ENCODE data around the gene KCNH6. TPM values are rescaled to one million over a fixed set of nuclear protein-coding genes. Genes with fewer than 3 reads are reported as not detected.

The KCNH6 gene
- total RNA-seq, 2 experiments from 2014 or later: not detected

DNA sequence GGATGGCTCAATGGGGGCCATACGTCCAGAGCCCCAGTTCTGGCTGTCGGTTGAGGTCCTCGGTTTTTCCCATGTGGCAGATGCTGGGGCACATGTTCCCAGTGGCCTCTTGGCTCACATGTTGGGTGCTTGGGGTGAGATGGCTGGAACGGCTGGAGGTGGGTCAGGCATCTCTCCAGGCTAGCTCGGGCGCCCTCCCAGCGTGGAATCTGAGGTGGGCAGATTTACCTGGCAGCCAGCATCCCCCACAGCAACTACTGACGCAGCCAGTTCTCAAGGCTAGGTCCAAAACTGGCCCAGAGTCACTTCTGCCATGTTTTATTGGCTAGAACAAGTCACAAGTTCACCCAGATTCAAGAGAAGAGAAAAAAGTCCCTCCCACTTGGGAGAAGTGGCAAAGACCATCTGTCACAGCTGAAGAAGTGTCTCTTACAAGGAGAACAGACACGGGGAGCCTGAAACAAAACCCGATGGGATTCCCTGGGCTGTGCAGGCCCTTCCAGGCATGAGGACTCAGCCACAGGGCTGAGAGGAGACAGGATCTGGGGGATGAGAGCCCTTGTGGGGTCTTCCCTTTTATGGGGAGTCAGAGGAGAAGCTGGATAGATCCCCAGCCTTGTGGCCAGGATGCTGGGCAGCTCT, 31.1 kb upstream of the KCNH6 start:
- H3K27me3 Mint-ChIP-seq: peaks cover 3% of the 10 kb centered on the region
- ATAC-seq (ENCODE audit: low read depth) (no peak), DNase-seq (no peak)
- no peak overlapping the region for H3K27ac Mint-ChIP-seq
- no peaks in the 10 kb centered on the region for H3K4me1 Mint-ChIP-seq
- no peaks in the 10 kb centered on the region for H3K9me3 Mint-ChIP-seq
- H3K36me3 Mint-ChIP-seq: no peaks in the 10 kb centered on the region
- POLR2A ChIA-PET: no interaction called here
- H3K4me3 Mint-ChIP-seq: no peak overlapping the region

DNA sequence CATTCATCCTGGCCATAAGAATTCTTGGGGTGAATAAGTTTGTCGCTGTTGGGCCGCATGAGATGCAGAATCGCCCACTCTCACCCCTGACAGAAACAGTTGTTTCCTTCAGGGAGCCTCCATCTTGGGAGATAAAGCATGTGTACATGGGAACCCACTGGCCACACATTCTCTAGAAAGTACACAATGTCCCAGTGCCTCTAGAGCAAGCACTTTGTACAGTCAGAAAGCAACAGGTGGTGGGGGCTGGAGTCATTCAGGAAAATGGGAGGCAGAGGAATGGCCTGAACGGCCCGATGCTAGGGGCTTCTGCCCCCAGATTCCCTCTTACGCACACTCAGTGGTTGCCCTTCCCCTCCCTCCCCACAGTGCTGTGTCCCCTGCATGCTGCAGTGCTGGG, 30.2 kb upstream of the KCNH6 start:
- H3K36me3 Mint-ChIP-seq: no peaks in the 10 kb centered on the region

DNA sequence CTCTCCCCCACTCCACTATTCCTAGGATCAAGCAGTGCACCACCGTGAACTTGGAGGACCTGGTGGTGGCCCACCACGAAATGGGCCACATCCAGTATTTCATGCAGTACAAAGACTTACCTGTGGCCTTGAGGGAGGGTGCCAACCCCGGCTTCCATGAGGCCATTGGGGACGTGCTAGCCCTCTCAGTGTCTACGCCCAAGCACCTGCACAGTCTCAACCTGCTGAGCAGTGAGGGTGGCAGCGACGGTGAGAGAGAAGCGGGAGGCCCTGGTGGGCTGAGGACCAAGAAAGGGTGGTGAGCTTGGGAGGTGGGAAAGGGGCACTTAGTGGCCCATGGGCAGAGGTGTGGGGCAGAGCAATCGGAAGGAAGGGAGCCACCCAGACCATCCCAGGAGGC, 29.7 kb upstream of the KCNH6 start:
- ATAC-seq (ENCODE audit: low read depth) (no peak), DNase-seq (no peak)
- POLR2A ChIA-PET: no interaction called here
- peaks cover 3% of the 10 kb centered on the region for H3K27me3 Mint-ChIP-seq
- no peak overlapping the region for H3K27ac Mint-ChIP-seq
- no peaks in the 10 kb centered on the region for H3K36me3 Mint-ChIP-seq
- H3K4me3 Mint-ChIP-seq: no peak overlapping the region
- H3K9me3 Mint-ChIP-seq: no peaks in the 10 kb centered on the region
- H3K4me1 Mint-ChIP-seq: no peaks in the 10 kb centered on the region

More for the DNA sequence above, 30.2 kb upstream of the KCNH6 start:
- H3K4me1 Mint-ChIP-seq: no peaks in the 10 kb centered on the region
- peaks cover 3% of the 10 kb centered on the region for H3K27me3 Mint-ChIP-seq
- DNase-seq: no peak
- H3K27ac Mint-ChIP-seq: no peak overlapping the region
- H3K9me3 Mint-ChIP-seq: no peaks in the 10 kb centered on the region
- ATAC-seq (ENCODE audit: low read depth): no peak
- POLR2A ChIA-PET: no interaction called here
- H3K4me3 Mint-ChIP-seq: no peak overlapping the region

DNA sequence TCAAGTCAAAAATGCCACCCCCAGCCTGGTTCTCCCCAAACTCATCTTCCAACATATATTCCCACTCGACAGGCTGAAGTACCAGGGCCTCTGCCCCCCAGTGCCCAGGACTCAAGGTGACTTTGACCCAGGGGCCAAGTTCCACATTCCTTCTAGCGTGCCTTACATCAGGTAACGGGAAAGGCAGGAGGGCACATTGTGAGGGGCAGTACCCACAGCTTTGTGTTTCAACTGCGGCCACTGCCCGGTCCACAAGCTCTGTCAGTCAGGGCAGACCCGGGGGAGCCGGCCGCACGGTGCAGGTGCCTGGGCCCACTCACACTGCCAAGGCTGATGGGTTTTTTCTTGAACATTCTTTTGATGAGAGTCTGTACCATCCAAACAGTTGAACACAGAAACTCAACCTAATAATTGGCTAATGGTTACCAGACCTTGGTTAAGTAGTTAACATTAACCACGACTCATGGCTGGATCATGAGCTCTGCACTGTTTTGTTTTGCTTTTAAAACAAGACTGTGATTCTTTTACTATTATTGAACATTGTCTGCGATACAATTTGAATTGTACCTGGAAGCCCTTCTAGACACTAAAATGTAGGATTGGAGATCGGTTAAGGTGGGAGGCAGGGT, 28.7 kb upstream of the KCNH6 start:
- H3K27ac Mint-ChIP-seq: no peak overlapping the region
- no peaks in the 10 kb centered on the region for H3K4me1 Mint-ChIP-seq
- no peak for ATAC-seq (ENCODE audit: low read depth)
- H3K9me3 Mint-ChIP-seq: no peaks in the 10 kb centered on the region
- H3K27me3 Mint-ChIP-seq: peaks cover 5% of the 10 kb centered on the region
- POLR2A ChIA-PET: no interaction called here
- H3K4me3 Mint-ChIP-seq: no peak overlapping the region
- H3K36me3 Mint-ChIP-seq: no peaks in the 10 kb centered on the region
- no peak for DNase-seq

DNA sequence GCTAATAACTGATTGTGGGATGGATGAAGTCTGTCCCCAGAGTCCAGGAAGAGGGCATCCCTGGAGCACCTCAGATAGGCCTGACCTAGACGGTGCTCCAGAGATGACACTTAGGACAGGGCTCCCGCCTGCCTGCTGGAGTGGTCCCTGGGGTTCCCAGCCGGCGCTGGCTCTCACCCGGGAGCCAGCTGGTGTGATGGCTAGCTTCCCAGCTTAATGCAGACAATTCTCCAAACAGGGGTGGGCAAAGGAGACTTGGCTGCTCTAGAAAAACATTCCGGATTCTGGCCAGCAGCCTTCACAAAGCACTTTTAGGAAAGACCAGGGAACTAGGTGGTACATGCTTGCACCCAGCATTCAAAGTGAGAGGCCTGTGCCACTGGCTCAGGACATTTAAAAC, 27.7 kb upstream of the KCNH6 start:
- Mint-ChIP-seq H3K4me1 (no peaks in the 10 kb centered on the region), H3K36me3 (no peaks in the 10 kb centered on the region), H3K27ac (no peak overlapping the region), H3K9me3 (no peaks in the 10 kb centered on the region), H3K27me3 (peaks cover 5% of the 10 kb centered on the region), H3K4me3 (no peak overlapping the region)
- DNase-seq (no peak), ATAC-seq (ENCODE audit: low read depth) (no peak)
- POLR2A ChIA-PET: no interaction called here

DNA sequence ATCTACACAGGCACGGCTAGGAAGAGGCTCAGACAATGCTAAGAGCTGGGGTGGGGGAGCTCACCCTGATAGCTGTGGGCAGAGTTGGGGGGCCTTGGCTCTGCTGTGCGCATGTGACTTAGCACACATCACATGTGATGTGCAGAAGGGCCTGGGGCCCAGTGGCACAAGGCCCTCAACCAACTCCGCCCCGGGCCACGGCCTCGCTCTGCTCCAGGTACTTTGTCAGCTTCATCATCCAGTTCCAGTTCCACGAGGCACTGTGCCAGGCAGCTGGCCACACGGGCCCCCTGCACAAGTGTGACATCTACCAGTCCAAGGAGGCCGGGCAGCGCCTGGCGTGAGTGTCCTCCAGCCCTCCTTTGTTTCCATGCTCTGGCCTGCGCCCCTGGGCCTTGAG, 27.0 kb upstream of the KCNH6 start:
- Mint-ChIP-seq H3K9me3 (no peaks in the 10 kb centered on the region), H3K4me1 (no peaks in the 10 kb centered on the region), H3K27ac (no peak overlapping the region), H3K27me3 (peaks cover 5% of the 10 kb centered on the region), H3K36me3 (no peaks in the 10 kb centered on the region), H3K4me3 (no peak overlapping the region)
- no peak for DNase-seq
- POLR2A ChIA-PET: no interaction called here
- ATAC-seq (ENCODE audit: low read depth): no peak

DNA sequence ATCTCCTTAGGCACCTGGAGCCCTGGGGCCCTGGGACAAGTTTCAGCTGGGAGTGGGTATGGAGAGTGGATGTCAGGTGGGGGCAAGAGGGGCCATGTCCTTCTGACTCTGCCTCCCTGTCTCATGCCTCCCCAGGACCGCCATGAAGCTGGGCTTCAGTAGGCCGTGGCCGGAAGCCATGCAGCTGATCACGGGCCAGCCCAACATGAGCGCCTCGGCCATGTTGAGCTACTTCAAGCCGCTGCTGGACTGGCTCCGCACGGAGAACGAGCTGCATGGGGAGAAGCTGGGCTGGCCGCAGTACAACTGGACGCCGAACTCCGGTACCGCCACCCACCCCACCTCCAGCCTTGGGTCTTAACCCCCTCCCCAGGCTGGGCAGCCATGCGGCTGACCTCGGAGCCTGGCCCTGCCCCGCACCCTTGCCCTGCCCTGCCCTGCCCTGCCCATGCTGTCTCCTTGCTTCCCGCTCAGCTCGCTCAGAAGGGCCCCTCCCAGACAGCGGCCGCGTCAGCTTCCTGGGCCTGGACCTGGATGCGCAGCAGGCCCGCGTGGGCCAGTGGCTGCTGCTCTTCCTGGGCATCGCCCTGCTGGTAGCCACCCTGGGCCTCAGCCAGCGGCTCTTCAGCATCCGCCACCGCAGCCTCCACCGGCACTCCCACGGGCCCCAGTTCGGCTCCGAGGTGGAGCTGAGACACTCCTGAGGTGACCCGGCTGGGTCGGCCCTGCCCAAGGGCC, 26.3 kb upstream of the KCNH6 start:
- Mint-ChIP-seq H3K9me3 (no peaks in the 10 kb centered on the region), H3K27ac (no peak overlapping the region), H3K4me3 (no peak overlapping the region), H3K27me3 (peaks cover 10% of the 10 kb centered on the region), H3K4me1 (no peaks in the 10 kb centered on the region), H3K36me3 (no peaks in the 10 kb centered on the region)
- POLR2A ChIA-PET: no interaction called here
- DNase-seq (no peak), ATAC-seq (ENCODE audit: low read depth) (no peak)

DNA sequence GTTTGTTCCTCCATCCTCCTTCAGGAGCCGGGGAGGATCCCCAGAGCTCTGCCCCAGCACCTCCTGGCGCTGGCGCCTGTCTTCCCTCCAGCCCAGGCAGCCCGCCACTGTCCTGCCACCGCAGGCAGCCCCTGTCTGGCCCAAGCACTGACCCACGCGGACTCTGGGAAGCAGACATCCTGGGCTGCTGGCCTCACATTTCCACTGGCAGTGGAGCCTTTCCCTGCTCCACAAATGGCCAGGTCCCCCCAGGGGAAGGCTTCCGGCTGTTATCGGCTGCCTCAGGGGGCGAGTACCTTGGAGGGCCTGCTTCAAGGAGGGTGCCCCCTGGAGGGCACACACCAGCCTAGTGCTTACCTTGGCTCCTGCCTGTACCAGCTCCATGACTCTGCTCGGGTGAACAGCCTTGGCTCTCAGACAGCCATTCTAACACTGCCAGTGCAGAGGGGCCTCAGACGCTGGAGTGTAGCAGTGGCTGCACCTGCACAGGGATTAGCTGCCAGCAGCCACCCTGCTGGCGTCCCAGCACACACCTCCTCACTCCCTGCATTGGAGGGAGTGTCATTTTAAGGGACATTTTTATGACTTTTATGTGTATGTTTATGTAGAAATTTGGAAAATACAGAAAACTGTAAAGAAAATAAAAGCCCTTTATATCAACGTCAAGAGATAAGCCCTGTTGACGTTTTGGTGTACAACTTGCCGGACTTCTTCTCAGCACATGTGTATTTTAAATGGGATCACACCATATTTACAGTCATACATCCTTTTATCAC, 25.3 kb upstream of the KCNH6 start:
- H3K4me1 Mint-ChIP-seq: no peaks in the 10 kb centered on the region
- DNase-seq (no peak), ATAC-seq (ENCODE audit: low read depth) (no peak)
- H3K9me3 Mint-ChIP-seq: no peaks in the 10 kb centered on the region
- no peak overlapping the region for H3K4me3 Mint-ChIP-seq
- H3K27me3 Mint-ChIP-seq: peaks cover 7% of the 10 kb centered on the region
- no peaks in the 10 kb centered on the region for H3K36me3 Mint-ChIP-seq
- no peak overlapping the region for H3K27ac Mint-ChIP-seq
- POLR2A ChIA-PET: no interaction called here

DNA sequence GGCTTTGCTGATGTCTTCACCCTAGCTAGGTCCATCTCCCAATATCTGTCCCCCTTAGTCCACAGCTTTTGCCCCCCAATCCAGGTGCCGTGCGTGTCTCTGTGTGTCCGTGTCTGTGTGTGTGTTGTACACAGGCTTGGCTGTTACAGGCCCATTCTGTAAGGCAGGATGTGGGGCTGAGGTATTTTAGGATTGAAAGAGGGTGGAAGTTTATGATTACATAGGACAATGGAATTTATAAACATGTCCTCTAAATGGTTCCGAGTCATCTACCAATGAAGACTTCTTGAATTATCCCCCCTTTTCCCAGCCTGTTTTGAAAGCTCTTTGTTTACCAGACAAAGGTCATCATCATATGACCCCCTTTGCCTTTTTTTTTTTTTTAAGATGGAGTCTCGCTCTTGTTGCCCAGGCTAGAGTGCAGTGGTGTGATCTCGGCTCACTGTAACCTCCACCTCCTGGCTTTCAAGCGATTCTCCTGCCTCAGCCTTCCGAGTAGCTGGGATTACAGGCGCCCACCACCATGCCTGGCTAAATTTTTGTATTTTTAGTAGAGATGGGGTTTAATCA, 24.4 kb upstream of the KCNH6 start:
- H3K9me3 Mint-ChIP-seq: no peaks in the 10 kb centered on the region
- ATAC-seq (ENCODE audit: low read depth): no peak
- no peaks in the 10 kb centered on the region for H3K36me3 Mint-ChIP-seq
- H3K4me3 Mint-ChIP-seq: no peak overlapping the region
- POLR2A ChIA-PET: no interaction called here
- DNase-seq: no peak
- H3K27me3 Mint-ChIP-seq: peaks cover 12% of the 10 kb centered on the region
- H3K27ac Mint-ChIP-seq: no peak overlapping the region
- no peaks in the 10 kb centered on the region for H3K4me1 Mint-ChIP-seq

DNA sequence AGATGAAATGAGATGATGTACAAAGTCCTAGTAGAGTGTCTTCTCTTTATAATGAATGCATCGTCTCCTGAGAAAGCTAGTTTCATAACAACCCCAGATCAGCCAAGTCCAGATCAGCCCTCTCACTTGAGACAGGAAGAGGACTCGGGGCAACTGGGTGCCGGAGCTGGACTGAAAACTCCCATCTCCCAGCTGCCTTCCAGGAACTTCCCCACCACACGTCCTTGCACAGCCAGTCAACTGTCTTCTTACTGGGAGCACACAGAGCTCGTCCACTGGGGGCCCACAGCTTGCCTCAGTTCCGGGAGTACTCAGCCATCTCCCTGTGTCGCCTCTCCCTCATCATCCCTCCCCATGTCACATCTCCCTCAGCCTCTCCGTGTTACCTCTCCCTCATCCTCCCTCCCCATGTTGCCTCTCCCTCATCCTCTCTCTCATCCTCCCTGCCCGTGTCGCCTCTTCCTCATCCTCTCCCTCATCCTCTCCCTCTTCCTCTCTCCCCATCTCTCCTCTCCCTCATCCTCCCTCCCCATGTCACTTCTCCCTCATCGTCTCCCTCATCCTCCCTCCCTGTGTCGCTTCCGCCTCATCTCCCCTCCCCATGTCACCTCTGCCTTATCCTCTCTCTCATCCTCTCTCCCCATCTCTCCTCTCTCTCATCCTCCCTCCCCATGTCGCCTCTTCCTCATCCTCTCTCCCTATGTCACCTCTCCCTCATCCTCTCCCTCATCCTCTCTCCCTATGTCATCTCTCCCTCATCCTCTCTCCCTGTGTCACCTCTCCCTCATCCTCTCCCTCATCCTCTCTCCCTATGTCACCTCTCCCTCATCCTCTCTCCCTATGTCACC, 22.4 kb upstream of the KCNH6 start:
- H3K27ac Mint-ChIP-seq: no peak overlapping the region
- no peak for ATAC-seq (ENCODE audit: low read depth)
- DNase-seq: no peak
- H3K4me3 Mint-ChIP-seq: no peak overlapping the region
- POLR2A ChIA-PET: no interaction called here
- no peaks in the 10 kb centered on the region for H3K4me1 Mint-ChIP-seq
- peaks cover 4% of the 10 kb centered on the region for H3K9me3 Mint-ChIP-seq
- peaks cover 24% of the 10 kb centered on the region for H3K27me3 Mint-ChIP-seq
- no peaks in the 10 kb centered on the region for H3K36me3 Mint-ChIP-seq

DNA sequence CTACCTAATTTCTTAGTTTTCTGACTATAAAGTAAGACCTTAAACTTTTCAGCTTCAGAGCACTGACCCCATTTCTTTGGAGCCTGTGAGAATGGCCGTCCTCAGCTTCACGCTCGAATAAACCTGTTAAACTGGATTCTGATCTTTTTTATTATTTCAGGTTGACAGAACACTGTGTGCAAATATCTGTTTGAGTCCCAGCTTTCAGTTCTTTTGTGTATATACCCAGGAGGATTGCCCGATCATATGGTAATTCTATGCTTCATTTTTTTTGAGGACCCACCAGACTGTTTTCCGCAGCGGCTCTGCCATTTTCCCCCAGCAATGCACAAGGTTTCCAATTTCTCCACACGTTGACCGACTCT, 19.8 kb upstream of the KCNH6 start:
- DNase-seq (no peak), ATAC-seq (ENCODE audit: low read depth) (no peak)
- H3K4me1 Mint-ChIP-seq: no peaks in the 10 kb centered on the region
- POLR2A ChIA-PET: no interaction called here
- H3K4me3 Mint-ChIP-seq: no peak overlapping the region
- peaks cover 4% of the 10 kb centered on the region for H3K9me3 Mint-ChIP-seq
- peaks cover 26% of the 10 kb centered on the region for H3K27me3 Mint-ChIP-seq
- no peak overlapping the region for H3K27ac Mint-ChIP-seq
- H3K36me3 Mint-ChIP-seq: no peaks in the 10 kb centered on the region

DNA sequence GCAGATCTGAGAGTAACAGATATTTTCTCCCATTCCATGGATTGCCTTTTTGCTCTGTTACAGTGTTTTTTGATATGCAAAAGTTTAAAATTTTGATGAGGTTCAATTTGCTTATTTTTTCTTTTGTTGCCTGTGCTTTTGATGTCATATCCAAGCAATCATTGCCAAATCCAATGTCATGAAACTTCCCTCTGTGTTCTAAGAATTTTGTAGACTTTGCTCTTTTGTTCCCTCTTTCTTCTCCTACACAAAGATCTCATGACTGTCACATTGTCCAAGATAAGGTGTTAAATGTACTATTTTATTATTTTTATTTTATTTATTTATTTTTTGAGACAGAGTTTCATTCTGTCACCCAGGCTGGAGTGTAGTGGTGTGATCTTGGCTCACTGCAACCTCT, 18.9 kb upstream of the KCNH6 start:
- no peaks in the 10 kb centered on the region for H3K36me3 Mint-ChIP-seq
- H3K4me1 Mint-ChIP-seq: no peaks in the 10 kb centered on the region
- ATAC-seq (ENCODE audit: low read depth) (no peak), DNase-seq (no peak)
- peaks cover 4% of the 10 kb centered on the region for H3K9me3 Mint-ChIP-seq
- no peak overlapping the region for H3K27ac Mint-ChIP-seq
- H3K4me3 Mint-ChIP-seq: no peak overlapping the region
- H3K27me3 Mint-ChIP-seq: peaks cover 25% of the 10 kb centered on the region
- POLR2A ChIA-PET: no interaction called here

DNA sequence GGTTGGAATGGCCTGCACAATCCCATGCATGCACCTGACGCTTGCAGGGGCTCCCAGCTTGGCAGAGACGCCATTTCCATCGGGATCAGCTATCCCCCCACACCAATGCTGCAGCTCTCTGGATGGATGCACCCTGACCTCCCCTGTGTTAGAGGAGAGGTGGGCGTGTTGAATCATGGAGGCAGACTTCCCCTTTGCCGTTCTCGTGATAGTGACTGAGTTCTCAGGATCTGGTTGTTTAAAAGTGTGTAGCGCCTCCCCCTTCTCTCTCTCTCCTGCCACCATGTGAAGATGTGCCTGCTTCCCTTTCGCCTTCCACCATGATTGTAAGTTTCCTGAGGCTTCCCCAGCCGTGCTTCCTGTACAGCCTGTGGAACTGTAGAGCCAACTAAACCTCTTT, 17.8 kb upstream of the KCNH6 start:
- no peaks in the 10 kb centered on the region for H3K4me1 Mint-ChIP-seq
- POLR2A ChIA-PET: no interaction called here
- H3K27ac Mint-ChIP-seq: no peak overlapping the region
- no peak overlapping the region for H3K4me3 Mint-ChIP-seq
- ATAC-seq (ENCODE audit: low read depth) (no peak), DNase-seq (no peak)
- no peaks in the 10 kb centered on the region for H3K36me3 Mint-ChIP-seq
- peaks cover 25% of the 10 kb centered on the region for H3K27me3 Mint-ChIP-seq
- H3K9me3 Mint-ChIP-seq: peaks cover 4% of the 10 kb centered on the region
